Hematopoietic multipotent progenitor cell (in vitro differentiated cells): ENCODE results near the gene NAV2. TPM values are rescaled to one million over a fixed set of nuclear protein-coding genes. Genes with fewer than 3 reads are reported as not detected.
A peak's percentile ranks its signal among the peaks of the same experiment; 100 is the strongest.

Experiments used
- DNase-seq, 3 donors: peaks; one replicate each; pipeline ENCODE4 v3.0.0-alpha.2; 2011 to 2015; ENCODE audit warnings: low read depth in 2 of 3, low spot score in 2 of 3
- total RNA-seq: library from RNA; depleted of rRNA; stranded (reverse); fragments of >200 nt; gene quantifications from one replicate; pipeline ENCODE4 v1.2.3, GENCODE V29; 2012

Gene NAV2
- total RNA-seq, 1 donor: 0.27 TPM

DNA sequence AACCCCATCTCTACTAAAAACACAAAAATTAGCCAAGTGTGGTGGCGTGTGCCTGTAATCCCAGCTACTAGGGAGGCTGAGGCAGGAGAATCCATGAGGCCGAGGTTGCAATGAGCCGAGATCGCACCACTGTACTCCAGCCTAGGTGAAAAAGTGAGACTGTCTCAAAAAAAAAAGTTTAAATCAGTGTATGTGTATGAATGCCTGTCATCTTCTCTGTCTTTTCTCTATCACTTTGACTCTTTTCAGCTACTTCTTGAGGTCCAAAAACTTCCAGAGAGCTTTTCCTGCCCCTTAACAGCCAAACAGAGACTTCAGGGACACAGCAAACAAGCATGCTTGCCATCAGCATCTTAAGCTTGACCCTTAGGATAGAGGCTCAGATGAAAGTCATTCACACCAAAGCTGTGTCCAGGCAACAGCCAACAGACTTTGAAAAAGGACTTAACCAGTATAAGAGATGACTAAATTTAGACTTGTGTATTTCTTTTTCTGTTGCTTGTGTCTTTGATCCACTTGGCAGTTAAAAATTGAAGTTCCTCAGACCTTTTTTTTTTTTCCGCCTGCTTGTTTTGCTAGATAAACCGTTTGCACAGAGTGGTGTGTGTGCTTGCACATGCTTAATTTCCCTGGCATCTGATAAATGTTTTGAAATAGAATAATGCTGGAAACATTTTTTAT, 295.7 kb downstream of the NAV2 start:
- DNase-seq: peak in 1 of 3 donors; percentile 53

DNA sequence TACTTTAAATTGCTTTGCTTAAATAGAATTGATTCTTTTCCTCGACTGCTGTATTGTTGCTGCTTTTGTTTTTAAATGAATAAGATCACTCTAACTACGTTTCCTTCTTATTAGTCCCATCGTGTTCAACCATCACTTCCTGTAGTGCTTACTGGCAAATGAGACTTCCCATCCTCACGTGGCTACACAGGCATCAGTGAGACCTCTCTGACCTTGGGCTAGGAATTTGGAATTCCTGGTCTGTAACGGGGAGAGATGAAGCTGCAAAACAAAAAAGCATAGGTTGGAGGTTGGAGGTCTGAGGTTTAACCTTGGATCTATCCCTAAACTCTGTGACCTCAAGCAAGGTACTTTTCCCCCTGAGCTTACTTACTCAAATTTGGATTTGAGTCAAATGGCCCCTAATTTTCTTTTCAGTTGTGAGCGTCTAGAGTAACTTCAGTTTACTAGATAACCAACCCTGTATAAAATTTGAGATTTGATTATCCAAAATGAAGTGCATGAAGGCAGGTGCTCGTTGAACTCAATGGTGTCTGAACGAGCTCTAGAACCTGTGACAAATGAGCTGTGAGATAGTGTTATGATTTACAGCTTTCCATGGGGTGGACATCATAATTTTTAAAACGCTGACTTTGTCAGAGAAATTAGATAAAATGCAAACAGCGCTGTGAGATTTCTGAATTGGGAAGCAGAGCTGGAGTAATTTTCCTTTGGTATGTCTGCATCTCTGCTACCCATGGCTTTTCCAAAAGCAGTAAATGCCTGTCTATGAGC, 296.4 kb downstream of the NAV2 start:
- DNase-seq: no peak

DNA sequence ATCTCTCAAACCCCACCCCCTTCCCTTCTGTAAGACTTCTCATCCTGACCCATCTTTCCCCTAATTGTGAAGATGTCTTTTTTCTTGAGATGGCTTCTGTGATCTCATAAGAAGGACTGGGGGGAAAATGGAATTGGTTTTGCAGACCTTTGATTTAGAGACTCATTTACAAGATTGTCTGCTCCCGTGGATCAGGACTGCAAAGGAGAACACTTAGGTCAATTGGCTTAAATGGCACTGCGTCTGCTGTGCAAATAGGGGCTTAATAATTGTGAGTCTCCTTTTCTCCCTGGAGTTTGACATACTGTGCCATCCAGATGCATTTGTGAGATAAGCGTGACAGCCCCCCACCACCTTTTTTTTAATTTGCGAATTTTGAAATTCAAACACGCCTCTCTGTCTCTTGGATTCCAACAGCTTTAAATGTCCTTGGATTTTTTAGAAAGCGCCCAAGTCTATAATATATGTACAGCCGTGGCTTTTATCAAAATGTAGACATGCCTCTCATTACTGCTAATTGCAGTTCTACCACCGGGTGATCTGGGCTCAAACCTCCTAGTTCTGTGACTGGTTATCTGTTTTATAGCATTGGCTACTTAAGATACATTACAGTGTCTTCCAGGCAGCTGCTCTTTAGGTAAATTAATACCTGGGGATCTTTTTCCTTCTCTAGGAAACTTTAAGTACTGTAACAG, 297.7 kb downstream of the NAV2 start:
- no peak for DNase-seq

DNA sequence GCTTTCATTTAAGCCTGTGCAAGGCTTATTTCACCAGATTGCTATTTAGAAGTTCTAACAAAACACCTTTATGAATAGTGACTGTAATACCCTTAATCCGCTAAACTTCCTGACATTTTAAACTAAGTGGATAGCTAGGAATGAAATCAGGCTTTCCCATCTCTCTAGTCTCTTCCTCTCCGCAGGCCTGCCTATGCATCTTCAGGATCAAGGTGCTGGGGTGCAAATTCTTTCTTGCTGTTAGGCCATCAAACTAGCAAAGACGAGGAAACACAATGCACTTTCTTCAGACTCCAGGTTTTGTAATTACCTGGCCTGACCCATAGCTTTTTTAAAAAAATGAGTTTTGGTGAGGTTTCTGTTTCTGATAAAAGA, 298.2 kb downstream of the NAV2 start:
- no peak for DNase-seq

DNA sequence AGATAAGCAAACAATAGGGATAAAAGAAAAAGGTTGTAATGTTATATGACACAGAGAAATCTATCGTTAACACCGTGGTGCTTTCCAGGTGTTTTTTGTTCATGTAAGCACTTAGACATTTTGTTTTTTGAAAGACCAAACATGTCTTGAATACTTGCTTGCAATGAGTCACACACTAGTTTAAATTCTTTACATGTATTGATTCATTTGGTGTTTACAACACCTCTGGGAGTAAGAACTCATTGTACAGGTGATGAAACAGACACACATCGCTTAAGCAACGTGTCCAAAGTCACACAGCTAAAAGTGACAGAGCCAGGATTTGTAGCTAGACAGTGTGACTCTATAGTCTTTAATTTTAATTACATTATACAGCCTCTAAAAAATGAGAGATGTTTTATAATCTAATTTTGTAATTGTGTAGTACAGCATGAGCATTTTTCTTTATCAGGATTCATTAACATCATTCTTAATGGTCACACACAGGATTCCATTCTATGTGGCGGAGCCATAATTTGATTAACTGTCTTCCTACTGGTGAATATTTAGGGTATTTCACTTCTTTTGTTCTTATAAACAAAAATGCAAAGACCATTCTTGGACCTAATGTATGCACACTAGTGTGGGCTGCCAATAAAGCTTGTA, 298.8 kb downstream of the NAV2 start:
- no peak for DNase-seq

DNA sequence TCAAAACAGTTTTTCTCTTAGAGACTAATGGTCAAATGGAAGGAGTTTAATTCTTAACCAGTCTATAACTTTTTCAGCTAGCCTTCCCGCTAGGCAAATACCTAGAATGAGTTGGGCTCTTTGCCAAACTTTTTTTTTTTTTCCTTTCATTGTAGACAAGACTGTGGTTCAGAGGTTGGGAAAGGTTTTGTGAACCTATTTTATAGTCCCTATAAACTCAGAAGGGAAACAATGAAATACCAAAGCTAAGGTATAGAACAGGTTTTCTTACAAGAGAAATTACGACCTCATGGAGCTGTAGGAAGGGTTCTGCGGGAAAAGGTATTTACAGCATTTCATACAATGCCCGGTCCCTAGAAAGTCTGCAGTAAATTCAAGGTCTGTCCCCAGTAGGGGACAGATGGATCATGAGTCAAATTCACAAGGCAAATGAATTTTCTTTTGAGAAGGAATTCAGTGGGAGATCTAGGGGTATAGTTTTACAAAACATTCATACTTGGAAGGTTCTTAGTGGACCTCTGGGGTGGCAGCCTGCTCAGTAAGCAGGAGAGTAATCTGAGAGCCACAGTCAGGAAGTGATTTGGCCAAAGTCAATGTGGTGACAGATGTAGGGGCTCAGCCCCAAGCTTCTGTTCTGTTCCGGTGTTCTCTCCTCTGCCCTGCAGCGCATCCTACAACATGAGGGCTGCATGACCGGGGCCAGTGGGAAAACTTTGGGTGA, 300.9 kb downstream of the NAV2 start:
- peak in 2 of 3 donors; percentile 41 to 69 for DNase-seq

DNA sequence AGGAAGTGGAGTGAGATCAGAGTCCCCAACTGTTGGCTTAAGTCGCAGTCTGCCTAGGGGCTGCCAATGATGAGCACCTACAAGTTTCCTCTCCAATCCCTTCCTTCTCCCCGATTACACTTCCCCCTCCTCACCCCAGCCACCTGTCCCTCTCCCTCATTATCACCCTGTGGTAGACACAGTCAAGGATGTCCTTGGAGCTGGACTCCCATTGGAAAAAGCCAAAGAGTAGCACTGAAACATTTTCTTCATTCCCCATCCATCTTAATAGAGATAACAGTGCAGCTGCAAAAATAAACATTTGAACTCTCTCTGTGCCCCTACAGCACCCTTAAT, 301.4 kb downstream of the NAV2 start:
- no peak for DNase-seq

DNA sequence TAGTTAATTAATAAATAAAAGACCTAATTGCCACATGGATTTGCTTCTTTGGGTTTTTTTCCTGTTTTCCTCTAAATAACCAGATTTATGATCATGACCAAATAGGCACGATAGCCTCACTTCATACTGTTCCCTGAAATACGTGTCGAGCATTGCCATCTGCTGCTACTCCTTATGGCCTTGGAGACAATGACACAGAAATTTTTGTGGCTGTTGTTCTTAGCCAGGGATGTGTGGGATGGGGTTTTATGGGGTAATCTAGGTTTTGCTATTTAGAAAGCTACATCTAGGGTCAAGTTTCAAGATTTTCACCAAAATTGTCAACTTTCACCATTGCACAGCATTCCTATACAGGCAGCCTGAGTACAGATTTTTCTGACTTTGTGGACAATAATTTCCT, 302.5 kb downstream of the NAV2 start:
- no peak for DNase-seq

DNA sequence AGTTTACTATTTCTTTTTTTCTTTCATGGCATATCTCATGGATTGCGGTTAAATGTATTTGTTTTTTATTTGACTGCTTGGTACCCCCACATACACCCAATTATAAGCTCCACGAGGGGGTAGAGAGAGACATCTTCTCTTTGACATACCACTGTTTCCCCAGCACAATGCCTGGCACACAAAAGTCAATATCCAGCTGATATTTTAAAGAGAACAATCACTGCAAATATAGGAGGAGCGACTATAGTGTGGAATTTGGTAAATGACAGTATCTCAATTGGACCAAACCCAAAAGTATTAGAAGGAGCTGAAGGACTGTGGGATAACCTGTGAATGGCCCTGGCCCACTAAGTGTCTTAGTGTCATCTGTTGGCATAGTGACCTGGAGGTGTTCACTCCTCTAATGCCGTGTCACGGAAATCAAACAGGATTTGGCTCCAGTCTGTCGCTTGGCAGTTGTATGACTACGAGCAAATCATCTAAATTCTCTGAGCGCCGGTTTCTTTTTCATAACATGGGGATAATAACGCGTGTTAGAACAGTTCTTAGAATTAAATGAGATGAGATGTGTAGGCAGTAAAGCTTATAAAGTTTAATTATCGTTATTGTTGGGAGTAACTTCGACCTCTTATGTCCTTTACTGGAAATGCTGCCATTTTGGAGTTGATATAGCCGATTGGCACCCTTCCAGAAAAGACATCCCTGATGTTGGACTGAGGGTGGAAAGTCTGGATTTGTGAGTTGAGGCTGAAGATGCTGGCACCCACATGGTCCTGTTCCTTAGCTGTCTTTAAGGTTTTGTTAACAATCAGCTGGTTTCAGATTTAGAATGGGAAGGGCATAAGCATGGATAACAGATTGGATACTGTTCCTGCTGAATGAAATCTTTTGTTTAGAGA, 303.1 kb downstream of the NAV2 start:
- no peak for DNase-seq

DNA sequence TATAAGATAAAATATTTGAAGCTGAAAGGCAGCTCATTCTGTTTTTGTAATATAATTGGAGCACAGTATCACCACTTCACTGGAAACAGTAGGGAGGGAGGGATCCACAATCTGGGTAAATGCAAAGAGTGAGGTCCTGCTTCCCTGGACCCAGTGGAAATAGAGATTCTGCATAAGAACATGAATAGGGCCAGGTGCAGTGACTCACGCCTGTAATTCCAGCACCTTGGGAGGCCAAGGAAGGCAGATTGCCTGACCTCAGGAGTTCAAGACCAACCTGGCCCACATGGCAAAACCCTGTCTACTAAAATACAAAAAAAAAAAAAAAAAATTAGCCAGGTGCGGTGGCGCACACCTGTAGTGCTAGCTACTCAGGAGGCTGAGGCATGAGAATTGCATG, 303.9 kb downstream of the NAV2 start:
- no peak for DNase-seq

DNA sequence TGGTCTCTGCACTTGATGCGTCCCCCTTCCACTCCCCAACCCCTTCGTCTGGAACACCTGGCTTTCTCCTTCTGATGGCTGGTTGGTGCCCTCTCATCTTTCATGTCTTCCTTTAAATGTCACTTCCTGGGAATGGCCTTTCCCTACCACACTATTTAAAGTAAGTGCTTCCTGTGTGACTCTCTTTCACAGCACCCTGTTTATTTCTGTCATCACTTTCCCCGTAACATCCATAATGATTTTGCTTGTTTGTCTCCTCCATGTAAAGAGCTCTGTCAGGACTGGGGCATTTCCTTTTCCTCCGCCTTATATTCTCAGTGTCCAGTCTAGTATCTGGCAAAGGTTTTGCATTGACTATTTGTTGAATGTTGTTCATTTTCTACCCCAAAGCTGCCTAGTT, 304.7 kb downstream of the NAV2 start:
- no peak for DNase-seq

DNA sequence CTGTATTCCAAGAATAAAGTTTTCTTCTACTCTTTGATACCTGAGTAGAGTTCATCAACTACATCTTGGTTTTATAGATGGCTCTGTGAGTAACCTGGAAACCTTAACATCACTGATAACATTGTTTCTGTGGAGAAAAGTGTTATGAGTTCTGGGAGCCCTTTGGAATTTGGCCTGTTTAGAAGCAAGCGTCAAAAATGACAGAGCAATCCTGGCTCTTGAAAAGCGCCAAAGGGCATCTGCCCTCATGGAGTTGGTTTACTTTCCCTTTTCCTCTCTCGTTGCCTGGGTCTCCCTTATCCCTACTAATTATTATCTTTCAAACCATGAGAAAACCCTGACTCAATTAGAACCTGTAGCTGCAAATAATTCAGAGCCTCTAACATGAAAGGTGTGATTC, 307.6 kb downstream of the NAV2 start:
- DNase-seq: no peak

DNA sequence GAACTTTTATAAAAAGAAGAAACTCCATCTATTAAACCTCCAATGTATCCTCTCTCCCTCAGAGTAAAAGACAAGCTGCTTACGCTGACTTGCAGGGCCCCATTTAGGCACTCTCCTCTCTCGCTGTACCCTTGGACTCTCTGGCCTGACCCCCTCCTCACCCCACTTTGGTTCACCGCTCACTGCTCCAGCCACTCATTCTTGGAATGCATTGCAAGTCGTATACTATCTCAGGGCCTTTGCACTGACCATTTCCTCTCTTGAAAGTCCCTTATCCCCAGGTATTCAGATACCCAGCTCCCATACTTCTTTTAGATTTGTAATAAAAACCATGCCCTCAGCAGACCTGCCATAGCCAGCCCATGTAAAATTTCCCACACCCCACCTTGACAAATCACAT, 308.1 kb downstream of the NAV2 start:
- DNase-seq: no peak

DNA sequence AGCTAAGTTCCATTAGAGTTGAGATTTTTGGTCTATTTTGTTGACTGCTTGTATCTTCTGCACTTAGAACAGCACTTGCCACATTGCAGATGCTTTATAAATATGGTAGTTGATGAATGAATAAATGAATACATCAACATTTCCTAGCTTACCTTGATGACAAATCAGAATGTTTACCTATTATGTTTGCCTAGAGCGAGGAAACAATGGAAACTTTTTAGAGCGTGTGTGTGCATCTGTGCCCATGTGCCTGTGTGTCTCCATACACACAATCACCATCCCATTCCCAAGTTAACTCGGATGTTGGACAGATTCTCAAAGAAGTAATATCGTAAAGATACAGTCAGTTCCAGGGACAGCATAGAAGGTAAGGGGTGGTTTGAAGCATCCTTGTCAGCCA, 308.6 kb downstream of the NAV2 start:
- no peak for DNase-seq

DNA sequence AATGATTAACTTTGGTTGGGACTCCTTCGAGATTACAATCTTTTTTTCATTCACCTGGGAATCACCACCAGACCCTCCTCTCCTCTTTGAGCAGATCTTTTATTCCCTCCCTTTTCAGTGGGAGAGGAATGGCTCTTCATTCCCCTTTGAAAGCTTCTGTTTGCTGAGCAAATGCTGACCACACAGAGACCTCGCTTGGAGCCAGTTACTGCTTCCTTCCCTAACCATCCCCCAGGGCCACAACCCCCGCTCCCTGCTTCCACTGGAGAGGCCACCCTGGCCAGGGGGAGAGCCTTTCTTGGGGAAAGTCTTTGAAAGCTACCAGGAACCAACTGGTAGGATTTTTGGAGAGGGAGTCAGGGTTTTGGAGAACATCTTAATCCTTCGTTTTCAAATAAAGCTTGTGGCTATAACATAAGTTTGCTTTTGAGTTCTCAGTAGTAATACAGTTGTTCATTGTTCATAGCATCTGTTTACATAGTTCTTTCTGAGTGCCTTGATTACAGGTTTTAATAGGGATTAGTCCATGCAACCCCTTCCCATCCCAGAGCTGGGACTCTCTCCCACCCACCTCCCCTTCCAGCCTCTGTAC, 309.2 kb downstream of the NAV2 start:
- no peak for DNase-seq

DNA sequence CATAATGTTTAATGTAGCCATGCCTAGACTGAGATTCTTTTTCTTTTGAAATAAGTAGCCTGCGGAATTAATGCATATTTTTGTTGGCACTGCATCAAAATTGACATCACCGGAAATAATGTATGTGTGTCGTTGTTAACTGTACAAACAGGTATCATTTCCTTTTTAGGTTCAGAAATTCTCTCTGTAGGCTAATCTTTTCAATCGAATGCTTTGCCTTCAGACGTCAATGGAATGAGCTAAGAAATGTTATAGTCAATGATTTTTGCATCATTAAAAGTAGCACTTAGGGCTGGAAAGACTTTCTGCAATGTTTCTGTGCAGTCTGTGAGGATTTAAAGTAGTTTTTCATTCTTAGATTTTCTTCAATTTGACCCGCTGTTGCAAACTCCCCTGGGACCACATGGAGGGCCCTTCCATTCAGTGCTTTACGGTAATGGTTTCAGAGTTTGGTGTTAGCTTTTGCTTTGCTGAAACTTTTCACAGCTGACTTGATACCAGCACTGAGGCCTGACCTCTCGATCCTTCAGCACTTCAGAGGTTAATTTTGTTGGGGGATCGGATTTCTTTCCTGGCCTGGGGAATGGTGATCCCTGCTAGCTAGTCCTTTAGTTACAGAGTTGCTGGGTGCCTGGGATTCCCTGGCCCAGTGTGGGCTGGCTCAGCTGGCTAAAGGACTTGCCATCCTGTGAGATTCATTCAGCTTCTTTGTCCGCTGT, 309.9 kb downstream of the NAV2 start:
- DNase-seq: no peak

DNA sequence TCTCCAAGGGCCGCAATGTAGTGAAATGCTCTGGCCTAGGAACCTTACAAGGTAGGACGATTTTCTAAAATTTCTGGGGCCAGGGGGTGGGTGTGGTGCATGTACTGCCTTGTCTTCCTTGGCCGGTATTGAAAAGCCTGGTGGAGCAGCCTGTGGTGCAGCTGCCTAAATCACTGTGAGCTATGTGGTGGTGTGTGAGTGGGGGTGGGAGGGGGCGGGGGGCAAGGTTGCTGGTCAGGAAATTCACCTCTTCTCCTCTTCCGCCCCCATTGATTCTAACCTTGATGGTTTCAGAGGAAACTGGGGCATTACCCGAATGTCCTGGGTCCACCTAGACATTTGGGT, 310.4 kb downstream of the NAV2 start:
- DNase-seq: no peak

DNA sequence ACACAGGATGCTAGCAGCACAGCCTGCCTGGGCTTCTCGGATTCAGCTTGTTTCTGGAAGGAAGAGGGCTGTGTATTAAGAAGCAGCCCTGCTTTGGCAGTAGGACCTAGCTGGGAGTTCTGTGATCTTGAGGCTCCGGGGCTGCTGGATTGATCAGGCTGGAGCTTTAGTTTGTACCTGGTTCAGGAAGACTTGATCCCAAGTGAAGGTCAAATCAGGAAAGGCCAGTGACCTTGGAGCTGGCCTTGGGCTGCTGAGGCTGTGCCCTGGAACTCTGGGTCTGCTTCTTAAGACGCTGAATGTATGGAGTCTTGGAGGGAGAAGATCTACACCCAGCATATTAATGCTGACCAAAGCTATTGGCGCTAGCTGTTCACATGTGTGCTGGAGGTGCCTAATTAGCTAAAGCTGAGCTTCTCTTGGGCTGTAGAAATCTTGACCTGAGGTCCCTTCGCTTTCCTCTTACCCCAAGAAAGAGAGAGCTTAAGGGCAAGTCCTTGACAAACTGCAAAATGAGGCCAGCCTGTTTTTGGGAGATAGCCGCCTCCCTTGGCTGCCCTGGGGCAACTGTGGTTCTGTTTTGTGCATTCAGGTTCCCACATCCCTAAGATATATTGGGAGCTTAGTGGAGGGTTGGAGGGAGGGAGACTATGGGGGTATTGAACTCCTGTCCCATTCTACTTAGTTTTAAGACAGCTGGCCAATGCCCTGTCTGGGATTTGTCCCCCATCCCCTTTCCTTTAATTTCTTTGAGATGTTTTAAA, 311.7 kb downstream of the NAV2 start:
- DNase-seq: no peak
